B cell (primary cell): ENCODE measurements around the gene RAD51B.

Experiments used
- CTCF ChIP-seq: fragments of 200-600 bp; IDR thresholded peaks from one replicate; pipeline ENCODE4 v1.8.0; 2022; ENCODE audit warnings: antibody characterized with exemption, mild to moderate bottlenecking
- EZH2 ChIP-seq: IDR thresholded peaks from 2 replicates; pipeline ENCODE4 v1.6.1; 2012; ENCODE audit warnings: borderline replicate concordance, low read depth, mild to moderate bottlenecking, moderate library complexity, low read length; ENCODE audit not compliant: insufficient read depth, poor library complexity, severe bottlenecking

GRCh38 chr14:67975470-67975869 is 155.9 kb downstream of the RAD51B start:
- TF ChIP-seq CTCF (no peak), EZH2 (no peak)
